Endodermal cell (in vitro differentiated cells): ENCODE measurements around the gene TAB2. TPM values are rescaled to one million over a fixed set of nuclear protein-coding genes. Genes with fewer than 3 reads are reported as not detected.

Experiments
- DNase-seq: peaks from one replicate; pipeline ENCODE4 v3.0.0-alpha.2; 2017
- H3K27ac ChIP-seq: 2 replicates; pipeline ENCODE4 v1.5.1; 2013; ENCODE audit warnings: mild to moderate bottlenecking, low read depth, low read length, moderate library complexity
- H3K27me3 ChIP-seq: 2 replicates; pipeline ENCODE4 v1.6.1; 2013; ENCODE audit warnings: mild to moderate bottlenecking, low read length, moderate library complexity; ENCODE audit not compliant: insufficient read depth, control insufficient read depth, poor library complexity, severe bottlenecking
- H3K36me3 ChIP-seq: 2 replicates; pipeline ENCODE4 v1.7.0; 2013; ENCODE audit warnings: mild to moderate bottlenecking, low read length, moderate library complexity; ENCODE audit not compliant: control insufficient read depth, insufficient read depth
- H3K4me1 ChIP-seq: one replicate; pipeline ENCODE4 v1.7.0; 2013; ENCODE audit warnings: low read length; ENCODE audit not compliant: control insufficient read depth, insufficient read depth
- H3K4me3 ChIP-seq: 2 replicates; pipeline ENCODE4 v1.5.1; 2013; ENCODE audit warnings: mild to moderate bottlenecking, low read length, moderate library complexity
- H3K9ac ChIP-seq: 2 replicates; pipeline ENCODE4 v1.6.1; 2013; ENCODE audit warnings: mild to moderate bottlenecking, low read length, moderate library complexity; ENCODE audit not compliant: poor library complexity, severe bottlenecking; ENCODE audit errors: extremely low read depth
- H3K9me3 ChIP-seq: 2 replicates; pipeline ENCODE4 v1.6.1; 2013; ENCODE audit warnings: mild to moderate bottlenecking, low read length, moderate library complexity; ENCODE audit not compliant: control insufficient read depth
- H3K27ac Mint-ChIP-seq: 2 replicates; pipeline ENCODE4 v1.8.0; 2020; ENCODE audit warnings: mixed read lengths
- H3K27me3 Mint-ChIP-seq: 2 replicates; pipeline ENCODE4 v1.8.0; 2021; ENCODE audit warnings: mild to moderate bottlenecking, mixed read lengths; ENCODE audit not compliant: insufficient read depth
- H3K36me3 Mint-ChIP-seq: 2 replicates; pipeline ENCODE4 v1.8.0; 2020; ENCODE audit warnings: low read depth, mixed read lengths
- H3K4me1 Mint-ChIP-seq: 2 replicates; pipeline ENCODE4 v1.8.0; 2020; ENCODE audit warnings: mixed read lengths
- H3K4me3 Mint-ChIP-seq: 2 replicates; pipeline ENCODE4 v1.8.0; 2020; ENCODE audit warnings: mild to moderate bottlenecking, moderate library complexity, mixed read lengths
- H3K9me3 Mint-ChIP-seq: 2 replicates; pipeline ENCODE4 v1.8.0; 2020; ENCODE audit warnings: mild to moderate bottlenecking, mixed read lengths
- WGBS, 2 experiments: methylation state at CpG; one replicate each; pipeline versions ENCODE4 v1.1.5 to v1.1.7; 2013; ENCODE audit warnings: missing lambda C conversion rate in 2 of 2, mixed read lengths in 1 of 2; ENCODE audit not compliant: insufficient coverage in 1 of 2, insufficient read length in 1 of 2; 5-methylcytosine and 5-hydroxymethylcytosine counted together
- total RNA-seq, 2 donors: library from RNA; stranded (reverse); fragmentation: NEBNext Ultra II Directional in 1 of 2; extraction: Animal tissue kit (Norgen Biotek cat#: 25700) in 1 of 2; gene quantifications; 2 replicates in 1 of 2; 3 replicates in 1 of 2; pipeline ENCODE4 v1.2.1, GENCODE V29; 2021
- TF ChIP-seq, protein P1 (sequence below): fragments of 200-600 bp; sonication (generic); conservative IDR thresholded peaks from 2 replicates; pipeline ENCODE4 v1.5.0; 2021; ENCODE audit warnings: antibody characterized with exemption, mild to moderate bottlenecking

The TAB2 gene
- total RNA-seq, 2 donors from 2014 or later = 51.1 to 54.8 TPM

GRCh38 chr6:149387779-149388512, 70.4 kb downstream of the TAB2 start:
- no peak overlapping the region for H3K4me3 Mint-ChIP-seq
- no peak overlapping the region for H3K9ac ChIP-seq
- no peak overlapping the region for H3K27ac ChIP-seq
- no peak overlapping the region for H3K4me3 ChIP-seq
- TF ChIP-seq, protein P1, sequence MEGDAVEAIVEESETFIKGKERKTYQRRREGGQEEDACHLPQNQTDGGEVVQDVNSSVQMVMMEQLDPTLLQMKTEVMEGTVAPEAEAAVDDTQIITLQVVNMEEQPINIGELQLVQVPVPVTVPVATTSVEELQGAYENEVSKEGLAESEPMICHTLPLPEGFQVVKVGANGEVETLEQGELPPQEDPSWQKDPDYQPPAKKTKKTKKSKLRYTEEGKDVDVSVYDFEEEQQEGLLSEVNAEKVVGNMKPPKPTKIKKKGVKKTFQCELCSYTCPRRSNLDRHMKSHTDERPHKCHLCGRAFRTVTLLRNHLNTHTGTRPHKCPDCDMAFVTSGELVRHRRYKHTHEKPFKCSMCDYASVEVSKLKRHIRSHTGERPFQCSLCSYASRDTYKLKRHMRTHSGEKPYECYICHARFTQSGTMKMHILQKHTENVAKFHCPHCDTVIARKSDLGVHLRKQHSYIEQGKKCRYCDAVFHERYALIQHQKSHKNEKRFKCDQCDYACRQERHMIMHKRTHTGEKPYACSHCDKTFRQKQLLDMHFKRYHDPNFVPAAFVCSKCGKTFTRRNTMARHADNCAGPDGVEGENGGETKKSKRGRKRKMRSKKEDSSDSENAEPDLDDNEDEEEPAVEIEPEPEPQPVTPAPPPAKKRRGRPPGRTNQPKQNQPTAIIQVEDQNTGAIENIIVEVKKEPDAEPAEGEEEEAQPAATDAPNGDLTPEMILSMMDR = no peak
- H3K27me3 ChIP-seq = no peaks in the 10 kb centered on the region
- no peaks in the 10 kb centered on the region for H3K4me1 ChIP-seq
- H3K27ac Mint-ChIP-seq = no peak overlapping the region
- H3K4me1 Mint-ChIP-seq = no peaks in the 10 kb centered on the region
- peaks cover 30% of the 10 kb centered on the region for H3K36me3 Mint-ChIP-seq
- 100% methylated on average over 1 of the region's 1 CpG for WGBS, 2 experiments
- H3K9me3 Mint-ChIP-seq = no peaks in the 10 kb centered on the region
- H3K36me3 ChIP-seq = peaks cover 51% of the 10 kb centered on the region
- no peak for DNase-seq
- no peaks in the 10 kb centered on the region for H3K9me3 ChIP-seq
- no peaks in the 10 kb centered on the region for H3K27me3 Mint-ChIP-seq

GRCh38 chr6:149389509-149390297, 72.2 kb downstream of the TAB2 start:
- TF ChIP-seq, protein P1 = no peak
- Mint-ChIP-seq H3K9me3 (no peaks in the 10 kb centered on the region), H3K27me3 (no peaks in the 10 kb centered on the region), H3K4me3 (no peak overlapping the region), H3K4me1 (no peaks in the 10 kb centered on the region), H3K27ac (no peak overlapping the region), H3K36me3 (peaks cover 18% of the 10 kb centered on the region)
- no peak for DNase-seq
- H3K9ac ChIP-seq = no peak overlapping the region
- 93% methylated on average over 3 of the region's 3 CpGs; no CpG with 5 or more reads in 1 of the 2 experiments for WGBS, 2 experiments
- no peak overlapping the region for H3K4me3 ChIP-seq
- H3K9me3 ChIP-seq = no peaks in the 10 kb centered on the region
- no peaks in the 10 kb centered on the region for H3K4me1 ChIP-seq
- no peaks in the 10 kb centered on the region for H3K27me3 ChIP-seq
- H3K27ac ChIP-seq = no peak overlapping the region
- H3K36me3 ChIP-seq = peaks cover 41% of the 10 kb centered on the region

GRCh38 chr6:149392093-149392492, 74.6 kb downstream of the TAB2 start:
- Histone ChIP-seq H3K27me3 (no peaks in the 10 kb centered on the region), H3K9me3 (peaks cover 3% of the 10 kb centered on the region), H3K27ac (no peak overlapping the region), H3K4me3 (no peak overlapping the region), H3K36me3 (peaks cover 42% of the 10 kb centered on the region), H3K4me1 (no peaks in the 10 kb centered on the region), H3K9ac (no peak overlapping the region)
- peaks cover 27% of the 10 kb centered on the region for H3K36me3 Mint-ChIP-seq
- no peaks in the 10 kb centered on the region for H3K4me1 Mint-ChIP-seq
- no peak overlapping the region for H3K4me3 Mint-ChIP-seq
- H3K27ac Mint-ChIP-seq = no peak overlapping the region
- DNase-seq = no peak
- WGBS, 2 experiments = 84 to 93% methylated on average over 6 of the region's 6 CpGs
- TF ChIP-seq, protein P1 = no peak
- no peaks in the 10 kb centered on the region for H3K9me3 Mint-ChIP-seq
- no peaks in the 10 kb centered on the region for H3K27me3 Mint-ChIP-seq
